Left lobe of liver (tissue), 2 donors: ENCODE data around the gene SLCO4C1. TPM values are rescaled to one million over a fixed set of nuclear protein-coding genes. Genes with fewer than 3 reads are reported as not detected.

Source experiments
- ATAC-seq: fragments of 200-7000 bp; cut with Tn5 transposase; one replicate; pipeline ENCODE4 v1.9.1; 2020; ENCODE audit warnings: mild to moderate bottlenecking, moderate library complexity
- DNase-seq: peaks from one replicate; pipeline ENCODE4 v3.0.0-alpha.2; 2020; ENCODE audit warnings: low spot score
- total RNA-seq: library from RNA; stranded (reverse); gene quantifications from one replicate; pipeline ENCODE4 v1.2.1, GENCODE V29; 2021
- donor health status: DM: no; HTN: no; CAD: no; lungs with moderate emphysema.
- donor health status: DM: no; HTN: yes; CAD: no.

SLCO4C1 gene
- total RNA-seq, 1 donor from 2014 or later, result 4.0 TPM

DNA sequence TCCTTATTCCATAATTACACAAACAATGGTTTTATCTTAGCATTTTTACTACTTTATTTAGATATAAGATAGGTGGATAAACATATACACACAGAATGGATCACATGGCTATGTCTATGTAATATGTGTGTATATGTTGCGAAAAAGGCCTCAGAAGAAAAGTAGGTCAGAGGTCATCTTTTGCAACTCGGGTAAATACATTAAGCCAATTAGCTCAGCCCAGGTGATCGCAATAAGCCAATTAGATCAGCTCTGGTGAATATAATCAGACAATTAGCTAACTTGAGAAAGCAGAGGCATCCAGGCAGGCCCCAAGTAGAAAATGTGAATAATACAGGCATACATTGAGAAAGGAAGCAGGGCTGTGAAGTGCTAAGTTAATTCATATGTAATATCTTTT is 24.3 kb downstream of the SLCO4C1 start:
- ATAC-seq (no peak), DNase-seq (no peak)

DNA sequence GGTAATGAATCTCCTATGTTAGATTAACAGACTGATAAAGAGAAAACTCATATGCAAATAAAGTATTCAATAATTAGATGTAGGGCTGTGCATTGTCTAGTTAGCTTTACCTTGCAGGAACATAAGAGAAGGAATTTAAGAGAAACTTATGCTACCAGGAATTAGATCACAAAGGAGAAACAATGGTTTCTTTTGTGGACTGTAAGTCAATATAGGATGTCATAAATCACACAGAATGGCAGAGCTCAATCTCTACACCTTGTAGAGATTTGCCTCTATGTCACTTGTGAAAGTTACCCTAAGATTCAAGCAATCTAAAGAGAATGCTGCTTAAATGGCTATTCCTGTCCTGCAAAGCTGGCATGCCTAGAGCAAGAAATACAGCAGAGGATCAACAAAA is 26.0 kb downstream of the SLCO4C1 start:
- DNase-seq (no peak), ATAC-seq (no peak)

DNA sequence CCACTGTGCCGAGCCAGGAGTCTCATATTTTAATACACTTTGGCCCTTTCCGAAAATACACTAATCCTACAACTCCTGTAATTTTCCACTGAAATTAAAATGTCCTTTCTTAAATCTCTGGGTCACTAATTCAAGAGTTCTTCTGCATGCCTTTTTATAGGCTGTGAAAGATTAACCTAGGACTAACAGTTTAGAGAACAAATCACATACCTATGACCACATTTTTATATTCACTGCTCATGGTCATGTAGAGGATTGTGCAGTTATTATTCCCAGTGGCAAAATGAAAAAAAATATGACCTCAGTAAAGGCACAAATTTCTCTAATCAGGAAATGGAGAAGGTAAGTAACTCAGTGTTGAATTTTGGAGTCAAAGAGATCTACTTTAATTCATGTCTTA is 33.4 kb downstream of the SLCO4C1 start:
- ATAC-seq, result no peak
- no peak for DNase-seq

DNA sequence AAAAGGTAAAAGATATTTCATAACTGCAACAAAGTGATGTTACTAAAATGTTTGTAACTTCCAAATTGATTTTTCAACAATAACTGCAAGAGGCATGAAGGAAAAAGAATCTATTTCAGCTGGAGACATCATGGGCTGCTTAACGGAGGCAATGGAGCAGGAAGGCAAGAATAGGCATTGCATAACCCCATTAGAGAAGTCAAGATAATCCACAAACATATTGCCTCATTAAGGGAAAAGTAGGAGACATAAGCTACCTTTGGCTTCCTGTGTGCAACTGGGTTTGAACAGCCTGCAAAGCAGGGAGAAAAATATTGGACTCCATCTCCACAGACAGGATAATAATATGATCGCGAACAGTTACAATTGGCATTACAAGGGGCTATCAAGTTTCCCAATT is 46.7 kb downstream of the SLCO4C1 start:
- no peak for ATAC-seq

DNA sequence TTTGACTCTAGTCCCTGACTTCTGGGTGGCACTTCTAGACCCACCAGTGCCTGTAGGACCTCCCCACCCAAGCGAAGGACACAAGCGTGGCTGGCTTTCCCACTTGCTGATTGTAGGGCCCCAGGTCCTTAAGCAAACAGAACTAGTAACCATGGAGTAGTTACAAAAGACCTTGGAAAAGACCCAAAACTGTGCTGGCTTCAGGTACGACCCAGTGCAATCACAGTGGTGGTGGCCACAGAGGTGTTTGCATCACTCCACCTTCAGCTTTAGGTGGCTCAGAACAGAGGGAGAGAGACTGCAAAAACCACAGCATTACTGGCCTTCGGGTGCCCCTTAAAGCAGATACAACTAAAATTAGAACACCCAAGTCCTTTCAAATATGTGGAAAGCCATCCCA is 52.9 kb downstream of the SLCO4C1 start:
- peak; percentile 90 for ATAC-seq
- peak; percentile 75 for DNase-seq

More for the DNA sequence above, 46.7 kb downstream of the SLCO4C1 start:
- DNase-seq, result no peak

DNA sequence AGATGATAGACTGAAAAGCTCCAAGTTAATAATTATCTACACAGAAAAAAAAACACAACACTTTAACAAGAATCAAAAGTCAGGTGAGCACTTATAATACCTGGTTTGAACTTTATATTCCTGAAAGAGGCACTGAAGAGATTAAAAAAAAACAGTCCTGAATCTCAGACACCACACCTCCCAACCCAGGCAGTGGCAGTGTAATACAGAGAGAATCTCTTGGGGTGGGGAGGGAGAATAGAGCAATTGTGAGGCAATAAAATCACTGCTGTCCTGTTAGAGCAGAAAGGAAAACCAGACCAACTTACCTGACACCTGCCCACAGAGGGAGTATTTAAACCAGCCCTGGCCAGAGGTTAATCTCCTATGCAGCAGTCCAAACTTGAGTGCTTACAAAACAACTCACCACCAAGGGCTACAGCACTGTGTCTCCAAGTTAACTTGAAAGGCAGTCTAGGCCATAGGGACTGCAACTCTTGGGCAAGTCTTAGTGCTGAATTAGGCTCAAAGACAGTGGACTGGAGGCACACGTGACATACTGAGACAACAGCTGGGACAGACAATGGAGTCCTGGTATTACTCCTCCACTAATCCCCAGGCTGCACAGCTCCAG is 54.2 kb downstream of the SLCO4C1 start:
- peak; percentile 47 for DNase-seq

DNA sequence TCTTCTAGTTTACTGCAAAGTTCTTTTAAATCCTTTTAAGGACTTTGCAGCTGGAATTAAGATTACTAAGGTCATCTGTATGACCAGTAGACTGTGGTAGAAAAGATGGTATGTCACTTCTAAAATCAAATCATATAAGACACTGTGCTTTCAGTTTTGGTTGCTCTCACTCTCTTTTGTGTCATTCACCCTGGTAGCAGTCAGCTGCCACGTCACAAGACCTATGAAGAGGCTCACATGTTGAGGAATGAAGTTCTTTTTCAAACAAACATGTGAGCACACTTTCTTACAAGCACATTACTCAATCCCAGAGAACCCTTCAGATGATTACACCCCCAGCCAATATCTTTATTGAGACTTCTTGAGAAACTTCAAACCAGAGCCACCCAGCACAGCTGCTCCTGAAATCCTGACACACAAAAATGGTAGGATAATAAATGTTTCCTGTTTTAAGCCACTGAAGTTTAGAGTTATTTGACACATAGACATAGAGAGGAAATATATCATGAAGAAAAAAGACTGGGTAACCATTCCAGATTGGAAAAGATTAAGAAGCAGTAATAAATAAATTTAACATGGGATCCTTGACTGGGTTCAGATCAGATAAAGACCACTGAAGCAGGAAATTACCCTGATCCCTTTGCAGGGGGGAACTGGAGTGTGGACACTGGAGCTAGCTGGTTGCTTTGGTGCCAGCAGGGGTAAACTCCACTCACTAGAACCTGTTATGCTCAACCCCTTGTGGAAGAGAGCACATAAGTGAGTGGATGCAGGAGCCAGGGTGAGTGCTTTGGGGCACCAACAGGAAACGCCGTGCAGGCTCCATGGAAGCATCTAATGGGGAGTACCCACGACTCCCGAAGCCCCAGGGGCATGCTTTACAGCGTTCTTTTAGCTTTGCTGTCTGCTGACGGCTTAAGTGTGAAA is 64.1 kb downstream of the SLCO4C1 start:
- DNase-seq (no peak), ATAC-seq (no peak)

More for the DNA sequence above, 54.2 kb downstream of the SLCO4C1 start:
- ATAC-seq, result peak; percentile 78

DNA sequence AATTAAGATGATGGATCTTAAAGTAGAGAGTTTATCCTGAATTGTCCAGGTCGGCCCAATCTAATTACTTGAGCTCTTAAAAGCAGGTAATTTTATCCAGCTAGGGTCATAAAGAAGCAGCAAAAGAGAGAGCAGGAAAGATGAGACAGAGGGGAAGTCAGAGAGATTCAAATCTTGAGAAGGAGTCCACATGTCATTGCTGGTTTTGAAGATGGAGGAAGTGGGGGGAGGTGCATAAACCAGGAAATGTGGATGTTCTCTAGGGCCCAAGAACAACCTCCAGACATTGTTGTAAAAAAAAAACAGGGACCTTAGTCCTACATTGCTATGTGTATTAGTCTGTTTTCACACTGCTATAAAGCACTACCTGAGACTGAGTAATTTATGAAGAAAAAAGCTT is 66.4 kb downstream of the SLCO4C1 start:
- ATAC-seq, result no peak
- no peak for DNase-seq

DNA sequence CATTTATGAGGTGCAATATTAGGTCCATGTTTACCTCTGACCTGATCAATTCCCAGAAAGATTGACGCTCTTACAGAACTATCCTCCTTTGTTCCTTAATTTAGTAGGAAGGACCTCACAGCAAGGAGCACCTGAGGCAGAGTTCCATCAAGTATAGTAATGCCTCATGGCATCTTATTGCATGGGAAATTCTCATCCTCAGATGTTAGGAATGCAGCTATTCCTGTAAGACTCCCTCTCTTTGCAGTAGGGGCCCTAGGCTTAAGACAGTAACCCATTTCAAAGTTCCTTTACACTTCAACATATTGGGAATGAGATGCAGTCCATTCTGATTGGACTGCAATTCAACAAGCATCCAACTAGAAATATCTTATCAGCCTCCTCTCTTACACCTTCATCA is 69.8 kb downstream of the SLCO4C1 start:
- DNase-seq (no peak), ATAC-seq (no peak)

DNA sequence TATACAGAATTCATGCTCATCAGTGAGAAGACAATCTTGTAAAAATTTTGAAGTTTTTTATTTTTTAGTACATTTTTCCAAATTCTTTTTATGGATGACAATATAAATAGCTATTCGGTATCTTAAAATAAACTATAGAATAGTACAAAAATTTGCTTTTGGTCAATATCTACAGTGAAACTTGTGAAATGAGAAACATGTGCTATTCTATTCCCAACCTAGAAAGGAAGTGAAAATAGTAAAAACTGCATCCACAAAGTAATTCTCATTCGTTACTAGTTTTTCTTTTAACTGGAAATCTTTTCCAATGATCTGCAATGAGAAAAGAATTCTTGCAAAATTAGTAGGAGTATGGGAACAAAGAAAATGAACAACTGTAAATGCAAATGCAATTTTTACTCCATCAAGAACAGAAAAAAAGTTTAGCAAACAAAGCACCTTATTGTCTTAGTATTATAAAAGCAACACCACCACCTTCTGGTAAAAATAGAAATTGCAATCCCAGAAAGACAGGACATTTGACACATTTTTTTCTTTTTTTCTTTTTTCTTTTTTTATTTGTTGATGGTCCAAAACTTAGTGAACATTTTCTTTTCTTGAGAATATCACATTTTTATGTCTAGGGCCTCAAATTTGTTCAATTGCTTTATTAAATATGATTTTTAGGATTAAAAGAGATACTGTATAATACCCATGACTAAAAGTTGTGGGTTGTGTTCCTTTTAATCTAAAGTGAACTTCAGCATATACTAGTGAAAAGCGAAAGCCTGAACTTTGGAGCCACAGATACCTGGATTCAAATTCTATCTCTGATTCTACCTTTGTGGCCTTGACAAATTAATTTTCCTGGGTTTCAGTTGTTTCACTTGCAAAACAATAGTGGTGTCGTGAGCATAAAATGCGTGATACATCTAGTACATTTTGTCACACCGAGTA is 72.3 kb downstream of the SLCO4C1 start:
- ATAC-seq, result peak; percentile 73
- DNase-seq, result no peak

DNA sequence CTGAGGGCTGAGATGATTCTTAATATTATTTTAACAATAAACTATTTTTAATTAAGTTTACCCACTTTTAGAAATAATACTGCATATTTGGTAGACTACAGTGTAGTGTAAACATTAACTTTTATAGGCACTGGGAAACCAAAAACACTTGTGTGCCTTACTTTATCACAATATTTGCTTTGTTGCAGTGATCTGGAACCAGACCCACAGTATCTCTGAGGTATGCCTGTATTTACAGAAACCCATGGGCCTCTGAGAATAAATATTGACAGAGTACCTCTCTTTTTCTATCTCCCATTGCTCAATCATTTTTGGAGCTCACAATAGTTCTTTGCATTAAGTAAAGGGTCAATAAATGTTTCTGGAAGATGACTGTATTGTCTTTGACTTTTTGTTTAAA is 73.3 kb downstream of the SLCO4C1 start:
- ATAC-seq, result peak; percentile 94
- no peak for DNase-seq

DNA sequence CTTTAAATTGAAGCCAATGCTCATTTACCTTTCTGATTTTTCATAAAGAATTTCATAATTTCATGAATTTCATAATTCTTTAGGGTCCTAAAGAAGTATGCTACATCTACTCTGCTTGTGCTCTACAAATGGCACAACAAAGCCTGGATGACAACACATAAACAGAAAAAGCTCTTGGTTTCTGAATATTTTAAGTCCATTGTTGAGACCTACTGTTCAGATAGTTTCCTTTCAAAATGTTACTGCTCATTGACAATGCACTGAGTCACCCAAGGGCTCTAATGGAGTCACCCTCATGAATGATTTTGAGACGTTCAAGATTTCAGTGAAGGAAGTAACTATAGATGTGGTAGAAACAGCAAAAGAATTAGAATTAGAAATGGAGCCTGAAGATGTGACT is 74.1 kb downstream of the SLCO4C1 start:
- ATAC-seq, result no peak
- no peak for DNase-seq

DNA sequence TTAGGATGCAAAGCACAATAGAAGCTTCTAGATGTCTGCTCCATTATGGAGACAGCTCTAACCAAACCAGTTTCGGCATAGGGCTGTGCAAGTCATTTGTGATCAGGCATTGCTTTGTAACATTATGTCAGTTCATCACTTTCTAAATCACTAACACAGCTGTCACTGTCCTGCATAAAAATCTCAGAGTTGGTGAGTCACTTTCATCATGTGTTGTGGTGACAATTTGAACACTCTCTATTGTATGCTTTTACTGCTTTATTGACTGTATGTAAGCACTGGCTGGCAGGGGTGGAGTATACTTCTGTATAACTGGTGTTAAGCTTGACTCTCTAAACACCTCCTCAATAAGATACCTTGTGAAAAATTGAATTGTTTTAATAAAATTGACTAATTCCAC is 77.9 kb downstream of the SLCO4C1 start:
- no peak for DNase-seq
- no peak for ATAC-seq

DNA sequence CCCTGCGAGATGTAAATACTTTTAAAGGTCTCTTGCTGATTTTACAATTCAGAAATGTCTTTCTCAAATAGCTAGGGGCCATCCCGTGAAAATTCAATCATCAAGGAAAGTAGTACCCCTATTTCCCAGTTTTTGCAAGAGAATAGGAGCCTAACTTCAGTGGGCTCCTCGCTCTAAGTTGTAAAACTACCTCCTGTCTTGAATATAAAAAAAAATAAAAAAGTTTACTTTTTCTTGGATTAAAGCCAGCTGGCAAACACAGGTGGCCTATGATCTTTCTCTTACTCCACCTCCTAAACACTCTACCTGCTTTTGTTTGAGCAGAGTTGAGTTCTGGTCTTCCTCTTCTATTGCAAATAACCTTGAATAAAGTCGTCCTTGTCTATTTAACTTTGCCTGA is 79.4 kb downstream of the SLCO4C1 start:
- no peak for DNase-seq
- ATAC-seq, result peak; percentile 60

DNA sequence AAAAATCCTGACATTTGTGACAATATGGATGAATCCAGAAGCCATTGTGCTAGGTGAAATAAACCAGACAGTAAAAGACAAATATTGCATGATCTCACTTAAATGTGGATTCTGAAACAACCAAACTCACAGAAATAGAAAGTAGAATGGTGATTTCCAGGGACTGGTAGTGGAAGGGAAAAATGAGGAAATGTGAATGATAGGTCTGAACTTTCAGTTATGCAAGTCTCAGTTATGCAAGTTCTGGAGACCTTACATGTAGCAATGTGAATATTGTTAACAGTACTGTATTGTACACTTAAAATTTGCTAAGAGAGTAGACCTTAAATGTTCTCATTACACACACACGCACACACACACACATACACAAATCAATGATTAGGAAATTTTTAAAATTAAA is 84.9 kb downstream of the SLCO4C1 start:
- ATAC-seq (peak; percentile 58), DNase-seq (no peak)

DNA sequence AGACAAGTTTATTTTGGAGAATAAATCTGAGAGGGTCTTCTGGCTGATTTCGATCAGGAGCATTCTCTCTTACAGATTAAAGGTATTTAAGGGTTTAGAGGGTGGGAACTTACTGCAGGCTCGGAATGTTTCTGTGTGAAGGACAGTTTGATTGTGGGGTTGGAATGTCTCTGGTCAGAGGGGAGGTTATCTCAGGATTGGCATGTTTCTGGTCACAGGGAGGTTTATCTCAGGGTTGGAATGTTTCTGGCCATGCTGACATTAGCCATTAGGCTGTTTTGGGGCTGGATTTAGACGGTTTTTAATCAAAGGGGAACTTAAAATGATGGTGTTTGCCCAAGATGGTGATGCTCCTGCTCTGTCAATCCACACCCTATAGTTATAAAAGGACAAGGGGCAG is 95.2 kb downstream of the SLCO4C1 start:
- DNase-seq (no peak), ATAC-seq (no peak)

DNA sequence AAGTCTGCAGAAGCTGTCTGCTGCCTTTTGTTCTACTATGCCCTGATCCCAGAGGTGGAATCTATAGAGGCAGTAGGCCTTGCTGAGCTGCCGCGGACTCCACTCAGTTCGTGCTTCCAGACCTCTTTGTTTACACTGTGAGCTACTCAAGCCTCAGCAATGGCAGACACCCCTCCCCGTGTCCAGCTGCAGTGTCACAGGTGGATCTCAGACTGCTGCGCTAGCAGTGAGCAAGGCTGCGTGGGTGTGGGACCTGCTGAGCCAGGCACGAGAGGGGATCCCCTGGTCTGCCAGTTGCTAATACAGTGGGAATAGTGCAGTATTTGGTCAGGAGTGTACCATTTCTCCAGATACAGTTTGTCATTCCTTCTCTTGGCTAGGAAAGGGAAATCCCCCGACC is 99.6 kb downstream of the SLCO4C1 start:
- ATAC-seq (no peak), DNase-seq (no peak)
